Stimulated activated CD4-positive, alpha-beta T cell treated with anti-CD3 and anti-CD28 coated beads, Interleukin-15, amount 100 ng/mL, for 48 hours (primary cell): ENCODE measurements around the gene EPHA6.

Experiments
- DNase-seq, 2 donors: peaks; one replicate each; pipeline ENCODE4 v3.0.0-alpha.2; 2020; ENCODE audit warnings: low read depth in 2 of 2

The EPHA6 gene

DNA sequence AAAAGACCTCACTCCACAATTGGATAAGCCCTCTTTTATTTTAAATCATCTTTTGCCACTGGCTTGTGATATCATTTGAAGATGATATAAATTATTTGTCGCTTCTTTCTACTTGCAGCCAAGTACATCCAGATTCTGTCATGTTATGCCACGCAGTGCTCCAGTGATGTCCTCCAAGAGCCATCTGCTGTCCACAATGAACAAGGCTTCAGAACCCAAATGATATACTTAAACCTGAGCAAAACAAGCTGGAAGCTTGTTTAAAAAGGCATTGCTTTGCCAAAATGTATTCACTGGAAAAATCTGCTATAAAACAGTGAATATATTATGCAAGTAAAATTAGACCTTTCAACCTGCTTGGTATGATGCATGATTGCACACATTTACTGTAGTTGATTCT is 891.4 kb downstream of the EPHA6 start:
- DNase-seq: no peak

DNA sequence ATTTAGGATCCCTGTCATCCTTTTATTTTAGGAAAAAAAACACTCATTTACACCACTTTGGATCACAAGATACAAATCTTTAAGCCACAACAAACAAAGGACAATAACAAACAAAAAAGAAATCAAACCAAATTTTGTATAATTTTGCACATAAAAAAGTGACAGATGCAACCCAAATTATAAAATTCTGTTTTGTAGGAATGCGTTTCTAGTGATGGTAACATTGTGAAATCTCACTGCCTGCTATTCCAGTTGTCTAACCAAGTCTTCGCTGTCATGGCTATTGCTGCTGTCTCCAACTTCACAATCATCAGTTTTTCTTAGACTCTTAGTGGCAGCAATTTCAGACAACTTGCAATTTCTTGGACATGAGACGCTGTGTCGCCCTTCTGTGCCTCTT is 891.8 kb downstream of the EPHA6 start:
- DNase-seq: no peak

DNA sequence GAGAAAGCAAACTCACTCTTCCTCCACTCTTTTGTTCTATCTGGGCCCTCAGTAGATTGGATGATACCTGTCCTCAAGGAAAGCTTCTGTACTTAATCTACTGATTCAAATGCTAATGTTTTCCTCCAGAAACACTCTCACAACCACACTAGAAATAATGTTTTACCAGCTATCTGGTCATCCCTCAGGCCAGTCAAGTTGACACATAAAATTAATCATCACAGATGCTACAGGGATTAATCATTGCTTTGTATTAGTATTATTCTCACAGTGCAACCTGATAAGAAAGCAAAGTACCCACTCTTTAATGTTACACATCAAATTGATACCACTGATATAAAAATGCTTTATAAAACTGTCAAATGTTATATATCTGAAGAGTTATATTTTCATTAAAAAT is 897.3 kb downstream of the EPHA6 start:
- DNase-seq: no peak

DNA sequence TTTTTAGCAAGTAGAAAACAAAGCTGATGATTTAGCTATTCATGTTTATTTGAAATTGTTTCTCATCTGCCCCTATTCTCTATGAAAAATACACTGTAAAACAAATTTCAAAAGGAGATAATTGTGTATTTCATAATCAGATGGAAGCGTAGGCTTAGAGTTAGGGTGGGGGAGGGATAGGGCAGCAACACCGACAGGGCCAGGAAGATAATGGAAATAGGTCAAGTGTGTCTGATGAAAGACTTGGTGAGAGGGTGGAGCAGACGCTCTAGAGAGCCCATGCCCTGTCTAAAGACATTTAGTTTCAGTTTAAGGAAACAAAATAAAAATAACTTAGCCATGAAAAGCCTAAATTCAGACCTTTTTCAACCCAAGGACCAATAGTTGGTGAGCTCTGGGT is 898.5 kb downstream of the EPHA6 start:
- DNase-seq: no peak

DNA sequence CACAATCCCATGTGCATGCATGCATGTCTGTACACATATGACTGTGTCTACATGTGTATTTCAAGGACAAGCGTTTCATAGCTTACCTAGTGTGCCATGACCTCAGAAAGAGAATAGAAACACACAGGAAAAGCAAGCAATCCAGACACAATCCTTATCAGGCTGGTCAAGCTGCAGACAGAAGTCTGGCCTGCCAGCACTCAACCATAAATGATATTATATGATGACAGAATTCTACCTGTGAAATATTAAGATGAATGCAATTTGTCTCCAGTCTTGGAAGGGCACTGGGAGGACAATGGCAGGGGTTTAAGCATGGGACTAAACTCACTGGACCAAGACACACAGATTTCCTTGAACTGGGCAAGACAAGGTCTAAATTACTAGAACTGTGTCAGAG is 899.2 kb downstream of the EPHA6 start:
- DNase-seq: no peak

DNA sequence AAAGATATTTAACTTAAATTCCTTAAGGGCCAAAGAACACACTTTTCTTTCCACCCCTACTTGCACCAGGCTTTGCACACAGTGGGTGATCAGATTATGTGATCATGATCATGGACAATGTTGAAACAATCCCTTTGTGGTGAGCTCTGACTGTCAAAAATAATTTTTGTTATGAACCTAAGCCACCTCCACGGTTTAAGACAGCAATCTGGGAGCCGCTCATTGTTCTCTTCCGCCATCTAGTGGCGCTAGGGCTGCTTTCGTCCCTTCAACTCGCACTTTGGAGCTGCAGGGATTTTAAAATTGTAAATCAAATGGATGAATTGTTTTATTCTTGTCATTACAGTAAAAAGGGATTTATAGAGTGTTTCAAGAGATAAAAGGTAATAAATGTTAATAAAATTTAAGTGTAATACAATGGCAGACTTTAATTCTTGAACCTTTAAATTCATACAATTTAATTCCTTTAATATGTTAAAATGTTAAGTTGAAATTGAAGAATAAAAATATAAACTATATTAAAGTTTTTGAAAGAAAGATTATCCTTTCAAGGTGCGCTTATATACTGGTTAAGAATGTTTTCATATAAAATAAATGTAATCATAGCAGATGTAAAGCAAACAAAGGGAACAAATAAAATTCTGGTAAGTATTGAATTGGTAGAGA is 904.9 kb downstream of the EPHA6 start:
- peak; percentile 20 to 35 for DNase-seq

DNA sequence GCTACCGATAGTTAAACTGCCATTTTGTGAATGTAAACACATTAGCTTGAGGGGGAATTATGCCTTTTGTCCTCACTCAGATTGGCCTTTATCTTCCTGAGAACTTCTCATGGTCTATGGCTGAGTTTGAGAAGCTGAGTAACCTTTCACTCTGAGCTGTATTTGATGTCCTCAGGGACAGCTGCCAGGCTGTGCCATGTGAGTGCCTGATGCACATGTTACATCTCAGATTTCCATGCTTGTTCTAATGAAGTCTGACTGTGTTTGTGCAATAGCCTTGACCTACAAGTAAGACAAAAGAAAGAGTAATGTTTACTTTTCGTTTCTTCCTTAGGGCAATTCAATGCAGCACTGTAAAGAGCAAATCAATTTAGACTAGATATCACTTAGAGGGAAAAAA is 906.0 kb downstream of the EPHA6 start:
- DNase-seq: no peak

DNA sequence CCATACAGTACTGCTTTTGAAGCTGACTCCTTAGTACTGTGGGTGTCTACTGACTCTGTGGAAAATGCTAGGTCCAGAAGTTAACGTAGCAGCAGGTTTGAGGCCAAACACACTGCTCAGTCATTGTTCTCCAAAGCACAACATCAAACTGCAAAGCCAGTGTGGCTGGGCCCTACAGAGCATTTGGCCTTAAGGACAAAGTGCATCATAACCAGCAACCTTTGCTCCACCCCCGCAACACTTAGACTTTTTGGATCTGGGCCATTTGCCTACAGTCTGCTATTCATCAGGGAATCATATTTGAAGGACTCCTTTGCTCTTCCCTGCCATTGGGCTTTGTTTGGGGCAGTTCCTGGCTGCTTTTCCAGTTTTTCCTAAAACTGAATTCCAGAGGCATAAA is 907.1 kb downstream of the EPHA6 start:
- no peak for DNase-seq

DNA sequence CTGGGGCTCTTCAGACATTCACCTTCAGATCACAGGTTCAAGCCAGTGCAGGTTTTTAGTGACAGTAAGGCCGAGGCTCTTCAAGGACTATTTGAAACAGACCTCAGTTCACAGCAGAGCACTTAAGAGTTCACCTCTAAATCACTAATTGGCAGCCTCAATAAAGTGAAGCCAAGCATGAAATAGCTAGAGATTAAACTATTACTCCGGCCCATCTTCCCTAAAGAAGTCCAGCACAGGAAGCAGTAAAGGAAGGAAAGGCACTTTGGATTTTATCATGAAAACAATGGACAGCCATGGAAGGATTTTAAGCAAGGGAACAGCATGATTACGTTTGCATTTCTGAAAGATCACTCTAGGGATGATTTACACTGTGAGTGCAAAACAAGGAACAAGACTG is 922.5 kb downstream of the EPHA6 start:
- DNase-seq: no peak

DNA sequence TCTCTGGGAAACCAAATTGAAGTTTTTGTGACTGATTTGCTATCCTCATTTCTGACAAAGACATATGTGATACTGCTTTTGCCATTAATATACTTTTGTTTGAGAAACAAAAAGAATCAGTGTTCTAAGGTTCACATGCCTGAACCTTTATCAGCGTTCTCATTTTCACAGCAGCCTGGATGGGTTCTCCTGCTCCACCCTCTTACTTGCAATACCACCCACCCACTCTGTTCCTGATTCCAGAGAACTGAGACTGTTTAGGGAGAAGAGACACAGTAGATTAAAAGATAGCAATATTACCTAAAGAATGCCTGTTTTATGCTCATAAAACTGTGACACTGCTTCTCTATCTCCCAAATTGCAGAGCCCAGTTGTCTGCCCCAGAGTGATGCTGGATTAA is 924.4 kb downstream of the EPHA6 start:
- DNase-seq: no peak

DNA sequence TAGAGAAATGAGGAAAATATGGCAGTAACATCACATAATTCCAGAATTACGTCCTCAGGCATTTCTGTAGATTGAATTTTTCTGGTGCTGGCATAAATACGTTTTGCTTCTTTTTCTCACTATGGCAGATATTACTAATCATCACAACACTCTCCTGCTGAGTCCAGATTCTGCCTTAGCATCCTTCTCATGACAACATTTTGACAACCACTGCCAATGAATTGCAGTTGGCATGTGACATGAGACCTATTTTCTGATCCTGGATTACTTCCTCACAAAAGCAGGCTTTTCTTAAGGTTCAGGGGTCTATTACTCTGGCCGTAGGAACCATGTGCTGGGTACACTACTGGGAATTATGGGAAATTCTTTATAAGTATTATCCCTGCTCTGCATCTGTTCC is 927.6 kb downstream of the EPHA6 start:
- DNase-seq: no peak

DNA sequence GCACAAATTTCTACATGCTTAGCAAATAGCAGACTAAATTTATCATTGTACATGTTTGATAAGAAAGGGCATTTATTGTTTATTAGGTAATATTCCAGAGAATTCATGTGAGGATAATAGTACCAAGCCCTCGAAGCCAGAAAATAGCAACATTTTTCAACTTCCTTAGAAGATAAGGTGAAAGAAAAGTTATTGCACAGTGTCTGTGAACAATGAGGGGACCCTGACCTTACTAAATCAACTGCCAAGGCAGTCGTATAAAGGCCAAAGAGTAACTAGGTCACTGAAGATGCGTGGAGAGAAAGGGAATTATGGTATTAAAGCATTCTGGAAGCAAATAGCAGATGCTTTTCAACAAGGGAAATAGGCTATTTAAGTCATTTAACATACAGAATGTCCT is 929.9 kb downstream of the EPHA6 start:
- no peak for DNase-seq

DNA sequence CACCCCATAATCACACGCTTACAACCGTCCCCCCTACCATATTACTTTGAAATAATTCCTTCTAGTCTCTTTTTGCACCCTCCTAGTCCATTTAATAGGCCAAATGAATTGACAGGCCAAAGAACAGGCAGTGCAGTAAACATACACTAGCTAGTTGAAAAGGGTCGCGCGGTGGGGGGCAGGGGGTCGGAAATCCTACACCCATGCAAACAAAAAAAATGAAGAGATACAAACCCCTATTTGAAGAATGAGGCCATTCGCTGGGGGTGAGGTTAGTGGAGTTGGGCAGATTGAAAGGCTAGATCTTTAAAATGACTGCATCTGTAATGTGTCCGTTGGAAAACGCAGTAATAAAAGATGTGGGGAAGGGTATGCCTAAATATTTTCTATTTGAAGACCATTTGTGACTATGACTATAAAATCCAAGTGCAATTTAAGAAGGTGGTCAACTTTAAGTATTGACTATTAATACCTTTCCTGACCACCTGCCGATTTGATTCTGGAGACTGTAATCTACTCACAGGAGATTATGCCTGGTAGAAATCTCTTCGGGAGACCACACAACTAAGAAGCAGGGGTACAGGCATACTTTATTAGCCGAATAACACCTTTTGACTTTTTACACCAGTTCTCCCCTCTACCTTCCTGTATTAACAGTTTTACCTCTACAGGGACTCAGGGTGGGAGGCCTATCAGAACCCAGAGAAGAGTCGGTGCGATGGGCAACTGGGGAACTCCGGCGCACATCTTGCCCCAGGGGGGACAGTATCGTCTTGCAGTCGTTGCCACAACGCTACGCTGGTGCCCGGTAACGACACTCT is 949.4 kb downstream of the EPHA6 start:
- DNase-seq: no peak

DNA sequence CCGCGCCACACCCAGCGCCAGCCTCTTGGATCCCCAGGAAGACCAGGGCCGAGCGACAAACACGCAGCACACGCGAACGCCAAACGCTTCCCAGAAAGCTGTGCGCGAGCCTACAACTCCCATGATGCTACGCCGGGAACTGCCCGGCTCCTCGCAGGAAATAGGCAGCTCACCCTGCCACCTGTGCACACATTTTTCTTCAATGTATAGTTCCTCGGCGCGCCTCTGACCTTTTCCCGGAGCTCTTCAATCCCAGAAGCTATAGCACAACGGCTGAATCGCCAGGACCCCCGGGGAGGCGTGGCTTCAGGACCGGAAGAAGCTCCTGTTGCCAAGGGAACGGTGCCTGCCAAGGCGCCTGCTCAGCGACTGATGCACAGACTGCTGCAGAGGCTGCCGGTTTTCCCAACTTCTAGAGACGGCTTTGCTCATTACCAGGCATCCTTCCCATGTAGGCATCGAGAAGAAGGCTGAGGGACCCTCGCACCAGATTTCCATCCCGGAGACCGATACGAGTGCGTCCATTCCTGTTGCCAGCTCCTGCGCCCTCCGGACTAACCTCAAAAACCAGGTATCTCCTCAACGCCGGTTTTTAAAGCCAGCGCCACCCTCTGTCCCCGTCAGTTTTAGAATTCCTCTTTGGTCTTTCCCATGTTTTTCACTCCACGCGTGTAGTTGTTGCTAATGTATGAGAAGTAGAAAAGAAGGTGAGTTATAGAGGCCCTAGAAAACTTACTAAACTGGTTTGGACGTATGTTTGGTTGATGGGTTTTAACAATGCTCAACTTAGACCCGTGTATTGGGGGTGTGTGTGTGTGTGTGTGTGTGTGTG is 950.2 kb downstream of the EPHA6 start, which contains the start of gene ARL6:
ARL6 (plus strand) TSS at position 352 of the 832 bp plus-strand sequence. CDS start 3,350 bp downstream, outside the sequence.
- DNase-seq: peak; percentile 52 to 66

DNA sequence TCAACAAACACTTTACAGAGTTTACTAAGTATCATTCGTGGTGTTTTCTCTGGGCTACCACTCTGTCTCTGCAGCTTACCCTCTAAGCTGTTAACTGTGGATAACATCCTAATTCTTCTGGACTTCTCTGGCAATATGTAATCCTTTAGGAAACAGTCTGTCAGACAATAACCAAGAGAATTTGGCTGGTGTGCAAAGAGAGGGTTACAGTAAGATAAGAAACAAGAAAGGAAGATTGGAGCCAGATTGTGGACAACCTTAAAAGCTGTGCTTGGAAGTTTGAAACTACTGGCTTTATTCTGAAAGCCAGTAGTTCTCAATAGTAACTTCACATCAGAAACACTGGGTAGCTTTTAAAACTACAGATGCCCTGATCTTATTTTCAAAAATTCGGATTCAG is 950.9 kb downstream of the EPHA6 start:
- DNase-seq: no peak

DNA sequence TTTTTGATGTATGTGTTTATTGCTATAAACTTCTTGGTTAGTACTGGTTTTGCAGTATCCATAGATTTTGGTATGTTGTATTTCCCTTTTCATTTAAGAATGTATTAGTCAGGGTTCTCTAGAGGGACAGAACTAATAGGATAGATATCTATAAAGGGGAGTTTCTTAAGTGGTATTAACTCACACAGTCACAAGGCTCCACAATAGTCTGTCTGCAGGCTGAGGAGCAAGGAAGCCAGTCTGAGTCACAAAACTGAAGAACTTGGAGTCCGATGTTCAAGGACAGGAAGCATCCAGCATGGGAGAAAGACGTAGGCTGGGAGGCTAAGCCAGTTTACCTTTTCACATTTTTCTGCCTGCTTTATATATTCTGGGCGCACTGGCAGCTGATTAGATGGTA is 958.5 kb downstream of the EPHA6 start:
- no peak for DNase-seq

DNA sequence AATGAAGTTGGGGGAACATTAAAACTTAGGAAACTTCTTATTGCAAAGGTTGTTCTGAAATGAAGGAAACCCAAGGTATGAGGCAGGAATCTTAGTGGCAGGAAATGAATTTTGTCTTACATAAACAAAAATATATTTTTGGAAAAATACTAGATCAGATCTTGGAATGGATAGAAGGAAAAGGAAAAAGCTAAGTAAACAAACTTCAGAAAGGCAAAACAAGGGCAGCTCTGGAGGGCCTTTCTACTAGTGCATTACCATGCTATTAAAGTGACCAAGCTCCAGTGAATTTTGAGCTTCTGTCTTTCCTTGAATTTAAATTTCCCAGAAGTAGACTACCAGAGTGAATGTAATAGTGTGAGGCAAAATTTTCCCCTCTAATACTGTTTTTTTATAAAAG is 963.8 kb downstream of the EPHA6 start:
- no peak for DNase-seq

DNA sequence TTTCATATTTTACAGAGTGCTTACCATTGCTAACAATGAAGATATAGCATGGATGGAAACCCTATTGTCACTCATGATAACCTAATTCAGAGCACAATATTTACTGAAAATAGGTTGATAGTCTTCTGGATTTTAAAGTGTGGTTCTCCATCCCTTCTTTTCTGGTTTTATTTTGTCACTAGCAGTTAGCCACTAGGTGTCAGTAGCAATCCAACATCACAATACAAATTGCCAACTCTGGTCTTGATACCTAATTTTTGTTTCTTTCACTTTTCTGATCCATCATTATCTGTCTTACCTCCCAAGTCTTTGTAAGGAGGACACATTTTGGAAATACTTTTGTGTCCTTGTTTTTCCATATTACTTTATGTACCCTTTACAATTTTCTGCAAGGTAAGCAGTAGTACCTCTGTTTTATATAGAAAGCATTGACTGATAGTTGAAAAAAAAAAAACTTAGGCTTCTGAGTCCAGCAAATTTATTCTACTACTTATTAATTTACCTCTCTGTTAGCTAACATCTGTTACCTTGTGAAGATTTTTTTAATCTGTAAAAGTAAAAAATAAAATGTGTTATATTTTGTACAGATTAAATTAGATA is 979.1 kb downstream of the EPHA6 start:
- DNase-seq: no peak

DNA sequence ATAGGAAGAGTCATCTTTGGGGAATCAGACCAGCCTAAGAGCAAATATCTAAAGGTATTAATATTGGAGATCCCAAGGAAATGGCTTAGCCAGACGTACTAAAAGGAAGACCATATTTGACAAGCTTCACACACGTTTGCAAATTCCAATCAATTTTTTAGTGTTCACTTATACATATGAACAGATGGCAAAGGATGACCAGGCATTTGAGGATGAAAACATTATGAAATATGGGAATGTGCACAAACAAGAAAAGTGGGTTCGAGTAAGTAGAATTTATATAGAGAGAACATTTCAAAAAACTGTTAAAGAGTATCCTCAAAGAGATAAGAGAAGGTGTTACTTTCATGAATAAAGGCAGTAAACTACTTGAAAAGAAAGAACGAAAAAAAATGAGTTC is 981.6 kb downstream of the EPHA6 start:
- no peak for DNase-seq
